Right atrium auricular region (tissue), 2 donors: ENCODE results near the gene CEBPZOS. TPM values are rescaled to one million over a fixed set of nuclear protein-coding genes. Genes with fewer than 3 reads are reported as not detected.
"Not testable (repeated sequence)": the region's sequence is repeated elsewhere in the genome, so short reads cannot be mapped to it uniquely, and the experiment has no call there.

ENCODE experiments used
- DNase-seq: peaks from one replicate; pipeline ENCODE4 v3.0.0-alpha.2; 2019; ENCODE audit warnings: low spot score
- H3K27ac ChIP-seq, 2 donors: fragments of 200-600 bp; sonication (generic); 1 replicate in 1 of 2; 2 replicates in 1 of 2; pipeline ENCODE4 v1.5.1; 2016 to 2019
- H3K27me3 ChIP-seq, 2 donors: fragments of 200-600 bp; sonication (generic); one replicate each; pipeline versions ENCODE4 v1.5.1 to v1.6.0; 2017 to 2019
- H3K36me3 ChIP-seq: fragments of 200-600 bp; sonication (generic); one replicate; pipeline ENCODE4 v1.5.1; 2016
- H3K4me1 ChIP-seq, 2 donors: fragments of 200-600 bp; sonication (generic); one replicate each; pipeline versions ENCODE4 v1.5.1 to v1.6.0; 2017 to 2019
- H3K4me3 ChIP-seq, 2 donors: fragments of 200-600 bp; sonication (generic); 1 replicate in 1 of 2; 2 replicates in 1 of 2; pipeline ENCODE4 v1.5.1; 2017 to 2019; ENCODE audit warnings: mild to moderate bottlenecking in 1 of 2, moderate library complexity in 1 of 2
- H3K9me3 ChIP-seq, 2 donors: fragments of 200-600 bp; sonication (generic); one replicate each; pipeline ENCODE4 v1.5.1; 2019
- CTCF ChIP-seq, 2 donors: fragments of 200-600 bp; sonication (generic); IDR thresholded peaks; one replicate each; pipeline ENCODE4 v1.5.1; 2019; ENCODE audit warnings: antibody characterized with exemption in 2 of 2
- total RNA-seq, 2 donors: library from RNA; depleted of rRNA; stranded (reverse); fragments of >200 nt; gene quantifications; one replicate each; pipeline ENCODE4 v1.1.0, GENCODE V29; 2016

CEBPZOS gene
- total RNA-seq, 2 donors from 2014 or later, result 21.1 to 37.9 TPM

DNA sequence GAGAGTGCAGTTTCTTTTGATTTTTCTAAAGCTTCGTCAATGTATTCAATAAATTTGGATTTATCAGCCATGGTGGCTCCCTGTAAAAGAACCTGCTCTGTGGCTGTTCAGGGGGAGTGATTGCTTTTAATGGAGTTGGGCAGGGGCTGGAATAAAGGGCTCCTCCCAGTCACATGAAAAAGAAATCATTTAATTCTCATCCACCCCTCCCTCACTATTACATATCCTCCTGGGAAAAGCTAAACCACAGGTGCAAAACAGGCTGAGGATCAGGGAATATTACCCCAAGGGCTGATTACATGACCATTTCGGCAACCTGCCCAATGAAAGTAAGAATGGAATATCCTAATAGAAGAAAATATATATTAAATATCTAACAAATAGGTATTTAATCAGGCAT is 7.7 kb upstream of the CEBPZOS start, which contains the start of gene SULT6B1:
TSS of gene SULT6B1 (minus strand) at position 101 of the 400 bp plus-strand sequence. CDS start at position 71, 30 bp downstream.
- no peak within 1 kb of the TSS for H3K4me3 ChIP-seq
- H3K36me3 ChIP-seq, result no peaks in the 10 kb centered on the region
- no peak for DNase-seq
- H3K4me1 ChIP-seq, result no peaks in the 10 kb centered on the region
- H3K9me3 ChIP-seq, result no peaks in the 10 kb centered on the region
- TF ChIP-seq CTCF (IDR thresholded peaks at IDR 0.05), result no peak
- H3K27me3 ChIP-seq, result no peaks in the 10 kb centered on the region
- no peak within 1 kb of the TSS for H3K27ac ChIP-seq

DNA sequence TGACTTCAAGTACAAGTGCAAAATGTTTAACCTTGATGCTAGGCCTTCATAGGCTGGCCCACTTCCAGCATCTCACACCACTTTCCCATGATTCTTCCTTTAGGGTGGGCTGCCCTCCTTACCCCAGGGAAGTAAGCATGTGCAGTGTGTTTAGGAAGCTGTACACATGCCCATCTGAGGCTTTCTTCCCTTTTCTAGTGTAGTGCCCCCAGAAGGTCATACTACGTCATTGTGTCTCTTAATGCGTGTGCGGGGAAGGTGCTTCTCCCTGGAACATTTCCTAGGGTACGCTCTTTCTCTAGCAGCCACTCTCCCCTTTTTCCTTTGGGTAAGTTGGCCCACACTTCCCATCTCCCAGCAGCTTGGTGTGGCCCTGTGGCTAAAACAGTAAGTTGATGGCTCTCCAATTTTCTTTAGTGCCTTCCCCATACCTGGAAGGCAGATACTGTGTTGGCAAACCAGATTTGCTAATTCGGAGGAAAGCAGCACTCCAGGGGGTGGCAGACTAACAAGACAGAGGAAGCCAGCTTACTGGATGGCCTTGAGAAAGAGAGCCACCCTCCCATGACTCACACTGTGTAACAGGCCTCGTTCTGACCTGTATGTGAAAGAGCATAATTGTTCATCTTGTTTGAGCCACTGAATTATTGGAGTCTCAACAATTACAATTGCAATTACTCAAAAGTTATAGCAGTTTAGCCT is 6.7 kb upstream of the CEBPZOS start:
- no peak overlapping the region for H3K27ac ChIP-seq
- H3K4me1 ChIP-seq, result no peaks in the 10 kb centered on the region
- no peaks in the 10 kb centered on the region for H3K36me3 ChIP-seq
- DNase-seq, result no peak
- H3K4me3 ChIP-seq, result no peak overlapping the region
- no peaks in the 10 kb centered on the region for H3K27me3 ChIP-seq
- no peaks in the 10 kb centered on the region for H3K9me3 ChIP-seq
- no peak for TF ChIP-seq CTCF (IDR thresholded peaks at IDR 0.05)

GRCh38 chr2:37190290-37190689 is 6.0 kb upstream of the CEBPZOS start:
- Histone ChIP-seq H3K36me3 (no peaks in the 10 kb centered on the region), H3K4me1 (no peaks in the 10 kb centered on the region), H3K27me3 (no peaks in the 10 kb centered on the region), H3K4me3 (no peak overlapping the region), H3K9me3 (no peaks in the 10 kb centered on the region), H3K27ac (no peak overlapping the region)
- TF ChIP-seq CTCF (IDR thresholded peaks at IDR 0.05), result no peak
- DNase-seq, result no peak

DNA sequence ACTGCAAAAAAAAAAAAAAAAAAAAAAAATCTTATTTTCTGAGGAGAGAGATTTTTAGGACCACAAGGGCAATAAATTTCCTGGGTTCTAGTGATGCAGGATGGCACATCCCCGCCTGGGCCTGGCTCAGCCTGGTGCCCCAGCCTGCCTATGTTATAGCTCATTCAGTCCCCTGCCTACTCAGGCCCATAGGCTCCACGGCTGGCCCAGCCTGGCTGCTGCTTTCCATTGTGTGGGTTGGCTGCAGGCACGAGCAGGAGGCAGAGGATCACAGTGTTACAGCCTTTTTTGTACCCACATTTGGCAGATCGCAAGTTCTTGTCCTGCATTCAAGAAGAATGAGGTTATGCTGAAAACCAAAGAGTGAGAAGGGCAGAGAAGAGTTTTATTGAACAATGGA is 5.0 kb upstream of the CEBPZOS start:
- no peak overlapping the region for H3K4me3 ChIP-seq
- H3K4me1 ChIP-seq, result no peaks in the 10 kb centered on the region
- no peak for TF ChIP-seq CTCF (IDR thresholded peaks at IDR 0.05)
- DNase-seq, result no peak
- H3K27ac ChIP-seq, result no peak overlapping the region
- no peaks in the 10 kb centered on the region for H3K27me3 ChIP-seq
- no peaks in the 10 kb centered on the region for H3K36me3 ChIP-seq
- H3K9me3 ChIP-seq, result no peaks in the 10 kb centered on the region

GRCh38 chr2:37191747-37192146 is 4.5 kb upstream of the CEBPZOS start:
- Histone ChIP-seq H3K36me3 (no peaks in the 10 kb centered on the region), H3K4me1 (no peaks in the 10 kb centered on the region), H3K27ac (no peak overlapping the region), H3K27me3 (no peaks in the 10 kb centered on the region), H3K9me3 (no peaks in the 10 kb centered on the region), H3K4me3 (no peak overlapping the region)
- TF ChIP-seq CTCF (IDR thresholded peaks at IDR 0.05), result no peak
- DNase-seq, result no peak

- no peak for DNase-seq
- Histone ChIP-seq H3K27ac (no peak overlapping the region), H3K4me3 (no peak overlapping the region), H3K27me3 (no peaks in the 10 kb centered on the region), H3K9me3 (no peaks in the 10 kb centered on the region), H3K4me1 (peaks cover 0 to 6% of the 10 kb centered on the region in 2 donors), H3K36me3 (no peaks in the 10 kb centered on the region)
- no peak for TF ChIP-seq CTCF (IDR thresholded peaks at IDR 0.05)
These were observed 3.7 kb upstream of the CEBPZOS start for GRCh38 chr2:37192551-37192950.

GRCh38 chr2:37195862-37196319 is 405 bp upstream of the CEBPZOS start:
- not testable (repeated sequence) for DNase-seq, H3K9me3 ChIP-seq, H3K27me3 ChIP-seq, H3K36me3 ChIP-seq
- H3K27ac ChIP-seq, result peak overlapping the region; percentile 88 to 91
- H3K4me1 ChIP-seq, result peaks cover 0 to 12% of the 10 kb centered on the region in 2 donors
- H3K4me3 ChIP-seq, result peak overlapping the region; percentile 81 to 84
